Activated effector memory CD4-positive, alpha-beta T cell treated with anti-CD3 and anti-CD28 coated beads, Interleukin-2, amount 50 U/mL, for 16 hours (primary cell): ENCODE data around the gene SLC38A11.
"Not testable (repeated sequence)": the region's sequence is repeated elsewhere in the genome, so short reads cannot be mapped to it uniquely, and the experiment has no call there.

ENCODE experiments used
- DNase-seq: peaks from one replicate; pipeline ENCODE4 v3.0.0-alpha.2; 2020

SLC38A11 gene, protein sequence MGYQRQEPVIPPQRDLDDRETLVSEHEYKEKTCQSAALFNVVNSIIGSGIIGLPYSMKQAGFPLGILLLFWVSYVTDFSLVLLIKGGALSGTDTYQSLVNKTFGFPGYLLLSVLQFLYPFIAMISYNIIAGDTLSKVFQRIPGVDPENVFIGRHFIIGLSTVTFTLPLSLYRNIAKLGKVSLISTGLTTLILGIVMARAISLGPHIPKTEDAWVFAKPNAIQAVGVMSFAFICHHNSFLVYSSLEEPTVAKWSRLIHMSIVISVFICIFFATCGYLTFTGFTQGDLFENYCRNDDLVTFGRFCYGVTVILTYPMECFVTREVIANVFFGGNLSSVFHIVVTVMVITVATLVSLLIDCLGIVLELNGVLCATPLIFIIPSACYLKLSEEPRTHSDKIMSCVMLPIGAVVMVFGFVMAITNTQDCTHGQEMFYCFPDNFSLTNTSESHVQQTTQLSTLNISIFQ

DNA sequence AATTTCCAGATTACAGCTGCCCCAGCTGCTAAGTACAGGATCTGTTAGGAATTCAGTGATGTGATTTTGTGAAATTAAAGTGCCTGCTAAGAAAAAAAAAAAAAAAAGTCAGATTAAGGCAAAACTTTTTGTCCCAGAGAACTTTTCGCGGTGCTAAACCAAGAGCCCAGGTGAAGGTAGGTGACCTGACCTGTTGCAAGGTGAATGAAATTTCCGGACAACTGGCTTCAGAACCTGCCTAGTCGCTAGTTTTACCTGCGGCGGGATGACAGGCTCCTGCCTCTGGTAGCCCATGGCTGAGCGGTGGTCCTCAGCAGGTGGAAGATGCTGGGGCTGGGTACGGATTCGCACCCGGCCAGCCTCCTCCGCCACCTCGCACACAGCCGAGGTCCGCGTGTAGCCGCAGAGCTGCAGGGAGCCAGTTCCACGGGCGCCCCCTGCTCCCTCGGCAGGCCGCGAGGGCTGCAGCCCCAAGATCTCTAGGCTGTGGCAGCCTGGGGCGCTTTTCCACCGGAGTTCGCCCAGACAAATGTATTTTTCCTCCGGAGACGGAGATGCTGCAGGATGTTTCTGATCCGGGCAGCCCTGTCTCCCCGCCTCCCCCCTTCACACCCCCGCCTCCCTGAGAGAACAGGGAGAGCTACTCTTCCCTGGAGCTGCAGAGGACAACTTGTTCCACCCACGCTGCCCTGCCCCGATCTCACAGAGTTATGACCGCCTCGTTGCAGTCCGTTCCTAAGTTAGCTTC lies at the start of gene SLC38A11:
TSS of gene SLC38A11 (minus strand) at position 572 of the 748 bp plus-strand sequence. CDS start at position 294, 278 bp downstream.
- DNase-seq, result no peak

DNA sequence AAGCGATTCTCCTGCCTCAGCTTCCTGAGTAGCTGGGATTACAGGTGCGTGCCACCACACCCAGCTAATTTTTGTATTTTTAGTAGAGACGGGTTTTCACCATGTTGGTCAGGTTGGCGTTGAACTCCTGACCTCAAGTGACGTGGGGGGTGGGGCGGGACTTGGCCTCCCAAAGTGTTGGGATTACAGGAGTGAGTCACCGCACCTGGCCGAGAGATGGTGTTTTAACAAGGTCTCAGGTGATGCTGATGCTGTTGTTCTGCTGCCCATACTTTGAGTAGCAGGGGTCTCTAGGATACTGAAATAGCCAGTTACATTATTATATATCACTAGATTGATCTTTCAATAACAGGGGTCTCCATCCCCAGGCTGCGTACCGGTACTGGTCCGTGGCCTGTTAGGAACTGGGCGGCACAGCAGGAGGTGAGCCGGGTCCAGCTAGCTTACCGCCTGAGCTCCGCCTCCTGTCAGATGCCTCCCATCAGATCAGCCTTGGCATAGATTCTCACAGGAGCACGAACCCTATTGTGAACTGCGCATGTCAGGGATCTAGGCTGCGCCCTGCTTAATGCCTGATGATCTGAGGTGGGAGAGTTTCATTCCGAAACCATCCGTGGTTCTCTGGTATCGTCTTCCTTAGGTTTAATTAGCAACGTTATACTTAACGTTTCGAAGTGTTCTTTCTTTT lies 48.3 kb upstream of the SLC38A11 start:
- no peak for DNase-seq

DNA sequence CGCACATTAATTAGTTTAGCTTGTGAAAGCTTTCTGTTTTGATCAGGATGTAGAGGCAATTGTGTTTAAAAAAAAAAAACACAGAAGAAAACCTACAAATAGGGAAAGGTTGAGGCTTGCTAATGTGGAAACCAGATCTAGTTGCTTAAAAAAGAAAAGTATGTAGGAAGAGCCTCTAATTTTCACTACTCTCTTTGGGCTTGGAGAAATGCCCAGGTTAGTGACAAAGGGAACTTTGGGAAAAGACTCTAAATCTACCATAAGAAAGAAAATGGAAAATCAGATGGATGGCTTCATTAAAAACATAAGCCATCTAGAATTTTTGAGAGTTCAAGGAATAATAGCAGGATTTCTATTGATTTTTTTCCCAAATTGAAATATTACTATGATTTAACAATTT lies 47.3 kb upstream of the SLC38A11 start:
- no peak for DNase-seq

DNA sequence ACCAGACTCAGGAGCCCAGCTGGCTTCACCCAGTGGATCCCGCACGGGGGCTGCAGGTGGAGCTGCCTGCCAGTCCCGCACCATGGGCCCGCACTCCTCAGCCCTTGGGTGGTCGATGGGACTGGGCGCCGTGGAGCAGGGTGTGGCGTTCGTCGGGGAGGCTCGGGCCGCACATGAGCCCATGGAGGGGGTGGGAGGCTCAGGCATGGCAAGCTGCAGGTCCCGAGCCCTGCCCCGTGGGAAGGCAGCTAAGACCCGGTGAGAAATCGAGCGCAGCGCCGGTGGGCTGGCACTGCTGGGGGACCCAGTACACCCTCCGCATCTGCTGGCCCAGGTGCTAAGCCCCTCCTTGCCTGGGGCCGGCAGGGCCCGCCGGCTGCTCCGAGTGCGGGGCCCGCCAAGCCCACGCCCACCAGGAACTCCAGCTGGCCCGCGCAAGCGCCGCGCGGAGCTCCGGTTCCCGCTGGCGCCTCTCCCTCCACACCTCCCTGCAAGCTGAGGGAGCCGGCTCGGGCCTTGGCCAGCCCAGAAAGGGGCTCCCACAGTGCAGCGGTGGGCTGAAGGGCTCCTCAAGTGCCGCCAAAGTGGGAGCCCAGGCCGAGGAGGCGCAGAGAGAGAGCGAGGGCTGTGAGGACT lies 39.5 kb upstream of the SLC38A11 start:
- DNase-seq, result not testable (repeated sequence)

DNA sequence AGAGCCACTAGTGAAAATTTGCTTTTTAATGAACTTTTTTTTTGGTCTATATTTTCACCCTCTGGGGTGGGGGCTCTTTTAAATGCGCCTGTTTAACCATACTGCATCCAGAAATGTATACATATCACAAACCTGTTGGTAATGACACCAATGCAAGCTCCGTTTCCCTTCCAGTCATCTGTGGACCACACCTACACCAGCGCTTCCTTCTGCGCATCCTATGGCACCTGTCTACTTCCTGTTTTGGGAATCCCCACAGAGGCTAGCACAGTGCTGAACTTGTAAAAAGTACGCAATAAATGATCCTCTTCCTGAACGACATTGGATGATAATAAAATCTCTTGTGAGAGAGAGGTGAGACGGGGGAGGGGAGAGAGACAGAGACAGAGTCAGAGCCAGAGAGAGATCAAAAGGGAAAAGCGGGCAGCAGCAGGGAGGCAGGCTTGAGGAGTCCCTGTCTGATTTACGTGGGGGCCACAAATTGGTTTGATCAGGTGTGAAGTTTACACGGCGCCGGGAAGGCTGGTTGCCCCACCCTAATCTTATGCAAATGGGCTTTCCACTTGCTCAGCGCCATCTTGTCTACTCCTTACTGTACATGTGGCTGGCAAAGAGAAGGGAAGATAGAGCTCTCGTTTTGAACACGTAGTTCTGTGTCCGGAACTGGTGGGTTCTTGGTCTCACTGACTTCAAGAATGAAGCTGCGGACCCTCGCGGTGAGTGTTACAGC lies 38.1 kb upstream of the SLC38A11 start:
- no peak for DNase-seq

DNA sequence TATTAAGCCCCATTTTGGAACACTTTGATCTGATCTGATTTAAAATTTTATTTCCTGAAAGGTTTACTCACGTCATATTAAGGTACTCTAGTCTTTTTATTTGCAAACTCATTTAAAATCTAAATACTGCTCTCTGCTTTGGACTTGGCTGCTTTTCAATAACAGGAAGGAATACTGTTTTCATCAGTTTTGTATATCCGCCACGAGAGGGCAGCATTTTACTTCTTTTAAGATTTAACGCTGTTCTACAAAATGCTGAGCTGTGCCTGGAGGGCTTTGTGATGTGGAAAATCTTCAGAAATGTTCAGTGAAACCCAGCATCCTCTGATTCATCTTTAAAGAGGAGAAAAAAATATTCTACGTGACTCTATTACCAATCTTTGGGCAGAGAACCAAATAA lies 37.5 kb upstream of the SLC38A11 start:
- no peak for DNase-seq

DNA sequence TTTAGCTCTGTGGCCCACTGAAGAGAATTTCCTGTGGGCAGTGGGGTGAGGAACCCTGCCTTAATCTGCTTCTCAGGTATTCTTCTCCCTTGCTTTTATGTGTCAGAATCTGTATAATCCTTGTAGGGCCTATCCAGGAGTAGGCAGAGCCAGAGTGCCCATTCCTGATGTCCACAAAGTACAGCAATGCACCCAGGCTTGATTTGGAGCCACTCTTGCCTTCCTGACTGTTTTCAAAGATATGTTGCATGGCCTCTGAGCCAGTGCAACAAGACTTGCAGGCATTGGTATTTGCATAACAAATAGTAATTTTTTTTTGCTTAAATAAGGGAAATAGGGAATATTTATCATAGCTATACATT lies 36.7 kb upstream of the SLC38A11 start:
- DNase-seq, result not testable (repeated sequence)

DNA sequence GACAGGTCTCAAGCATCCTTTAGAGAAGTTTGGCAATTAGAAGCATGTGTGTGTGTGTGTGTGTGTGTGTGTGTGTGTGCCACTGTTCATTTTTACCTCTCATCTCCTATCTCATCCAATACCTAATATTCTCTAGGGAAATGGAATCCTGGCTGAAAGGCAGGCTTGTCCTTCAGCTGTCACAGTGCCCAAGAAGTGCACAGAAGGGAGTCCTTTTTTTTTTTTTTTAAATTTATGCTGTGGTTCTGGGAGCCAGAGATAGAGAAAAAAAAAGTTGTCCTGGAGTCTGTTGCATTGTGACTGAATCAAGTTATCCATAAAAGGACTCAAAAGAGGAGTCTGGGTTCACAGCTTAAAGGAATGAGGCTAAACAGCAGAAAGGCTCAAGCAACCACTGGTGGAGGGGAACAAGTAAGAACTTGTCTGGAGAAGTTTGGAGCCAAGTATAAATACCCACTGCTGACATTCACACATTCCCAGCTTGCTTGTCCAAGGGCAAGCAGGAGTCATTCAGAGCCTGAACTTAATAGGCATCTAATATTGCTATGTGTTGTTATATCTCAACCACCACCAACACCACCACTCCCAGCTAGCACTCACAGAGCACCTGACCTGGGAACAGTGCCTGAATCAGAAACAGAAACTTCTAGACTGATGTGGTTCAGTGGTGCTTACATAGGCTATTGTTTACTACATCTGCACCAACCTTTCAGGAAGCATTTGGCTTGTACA lies 36.2 kb upstream of the SLC38A11 start:
- DNase-seq, result not testable (repeated sequence)

DNA sequence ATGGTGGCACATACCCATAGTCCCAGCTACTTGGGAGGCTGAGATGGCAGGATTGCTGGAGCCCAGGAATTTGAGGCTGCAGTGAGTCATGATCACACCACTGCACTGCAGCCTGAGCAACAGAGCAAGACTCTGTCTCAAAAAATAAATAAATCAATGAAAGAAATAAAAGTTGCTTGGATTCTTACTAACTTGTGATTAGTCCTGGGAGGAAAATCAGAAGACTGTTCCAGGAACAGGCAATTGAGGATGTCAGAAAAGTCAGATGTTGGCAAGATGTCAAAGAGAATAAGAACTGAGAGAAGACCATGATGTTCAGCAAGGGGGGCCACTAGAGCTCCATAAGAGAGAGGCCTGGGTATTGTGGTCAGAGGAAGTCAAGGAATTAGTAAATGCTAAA lies 35.6 kb upstream of the SLC38A11 start:
- not testable (repeated sequence) for DNase-seq

DNA sequence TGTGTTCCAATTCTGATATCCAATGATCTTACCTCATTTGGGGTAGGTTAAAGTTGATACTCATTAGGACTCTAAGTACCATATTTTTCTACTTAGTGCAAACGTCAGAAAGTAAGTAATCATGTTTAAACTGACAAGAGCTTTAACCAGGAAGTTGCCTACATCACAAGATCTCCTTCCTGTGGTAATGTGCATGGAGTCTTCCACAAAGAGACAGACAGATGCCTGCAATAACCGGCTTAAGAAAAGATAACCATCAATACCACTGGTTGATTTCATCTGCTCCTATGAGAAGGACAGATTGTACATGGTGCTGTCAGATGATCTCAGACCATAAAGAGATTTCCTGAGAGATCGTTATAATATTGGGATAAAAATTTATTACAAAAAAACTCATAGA lies 33.5 kb upstream of the SLC38A11 start:
- DNase-seq, result not testable (repeated sequence)

DNA sequence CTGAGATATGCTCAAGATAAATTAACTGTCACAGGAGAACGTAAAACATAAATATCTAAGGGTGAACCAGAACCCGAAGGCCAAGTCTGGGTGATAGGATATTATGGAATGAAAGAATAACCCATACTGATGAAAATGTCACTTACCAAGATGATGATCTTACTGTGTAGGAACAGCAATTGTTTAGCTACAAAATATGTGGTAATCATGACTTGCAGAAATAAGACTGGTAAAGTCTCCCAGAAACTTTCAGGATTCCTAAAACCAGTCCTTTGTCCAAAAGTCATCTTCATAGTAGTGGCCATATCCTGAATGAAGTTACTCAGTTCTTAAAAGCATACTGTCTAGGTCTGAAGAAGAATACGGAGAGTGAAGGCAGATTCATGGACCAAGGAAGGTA lies 30.7 kb upstream of the SLC38A11 start:
- not testable (repeated sequence) for DNase-seq

DNA sequence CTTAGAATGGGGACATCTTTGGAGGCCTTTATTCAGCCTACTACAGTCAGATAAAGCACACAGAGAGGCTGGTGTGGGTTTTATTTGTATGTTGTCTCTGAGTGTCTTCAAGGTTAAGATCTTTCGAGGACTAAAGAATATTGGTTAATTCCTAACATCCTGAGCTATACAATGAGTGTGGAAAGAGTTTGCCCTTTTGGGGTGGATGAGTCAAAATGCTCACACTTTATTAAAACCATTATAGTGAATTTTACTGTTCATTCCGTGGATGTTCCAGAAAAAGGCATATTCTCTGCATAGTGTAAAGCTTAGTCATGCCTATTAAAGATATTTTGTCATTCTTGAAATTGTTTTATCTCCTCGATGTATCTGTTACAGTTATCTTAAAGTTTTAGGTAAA lies 29.1 kb upstream of the SLC38A11 start:
- no peak for DNase-seq

DNA sequence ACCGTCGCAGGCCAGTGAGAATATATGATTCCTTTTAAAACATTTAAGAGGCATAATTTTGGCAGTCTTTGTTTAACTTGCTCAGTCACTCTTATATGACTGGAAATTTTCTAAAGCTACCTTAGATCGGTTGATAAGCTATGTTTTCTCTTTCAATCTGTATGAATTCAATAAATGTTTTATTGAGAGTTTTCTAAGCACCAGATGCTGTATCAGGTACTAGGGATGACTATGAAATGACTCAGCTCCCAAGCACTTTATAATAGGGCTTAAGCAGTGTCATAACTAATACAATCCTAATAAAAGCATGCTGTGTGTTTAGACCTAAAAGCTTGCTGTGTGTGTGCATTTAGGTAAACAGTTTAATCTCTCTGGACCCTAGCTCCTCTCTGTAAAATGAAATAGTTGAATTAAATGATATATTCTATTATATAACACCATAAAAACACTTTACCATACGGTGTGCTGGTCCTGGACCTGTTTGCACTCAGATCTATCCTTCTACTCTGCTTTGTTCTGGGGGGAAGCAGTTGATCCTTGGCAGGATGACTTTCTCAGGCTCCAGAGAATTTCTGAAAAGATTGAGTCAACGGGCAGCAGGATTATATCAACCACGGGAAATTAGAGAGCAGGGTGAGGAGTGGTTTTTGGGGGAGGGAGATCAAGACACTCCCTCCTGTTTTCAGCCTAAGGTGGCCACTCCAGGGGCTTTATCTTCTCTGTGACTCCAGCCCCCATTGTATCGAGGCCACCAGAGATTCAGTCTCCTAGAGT lies 26.1 kb upstream of the SLC38A11 start:
- DNase-seq, result no peak

DNA sequence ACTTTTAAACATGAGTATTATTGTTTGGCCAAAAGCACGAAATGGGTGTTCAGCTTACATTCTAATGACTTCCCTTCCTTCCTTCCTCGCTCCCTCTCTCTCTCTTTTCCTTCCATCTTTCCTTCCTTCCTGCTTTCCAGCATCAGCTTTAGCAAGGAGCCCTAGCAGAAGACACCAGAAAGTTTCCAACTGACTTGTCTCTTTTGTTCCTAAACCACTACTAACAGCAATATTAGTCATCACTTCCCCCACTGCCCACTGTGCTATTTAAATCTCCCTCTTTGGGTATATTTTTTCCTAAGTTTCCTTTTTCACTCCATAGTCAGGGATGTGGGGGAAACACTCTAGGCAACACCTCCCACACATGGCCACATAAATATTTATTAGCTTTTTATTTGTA lies 25.4 kb upstream of the SLC38A11 start:
- DNase-seq, result not testable (repeated sequence)

DNA sequence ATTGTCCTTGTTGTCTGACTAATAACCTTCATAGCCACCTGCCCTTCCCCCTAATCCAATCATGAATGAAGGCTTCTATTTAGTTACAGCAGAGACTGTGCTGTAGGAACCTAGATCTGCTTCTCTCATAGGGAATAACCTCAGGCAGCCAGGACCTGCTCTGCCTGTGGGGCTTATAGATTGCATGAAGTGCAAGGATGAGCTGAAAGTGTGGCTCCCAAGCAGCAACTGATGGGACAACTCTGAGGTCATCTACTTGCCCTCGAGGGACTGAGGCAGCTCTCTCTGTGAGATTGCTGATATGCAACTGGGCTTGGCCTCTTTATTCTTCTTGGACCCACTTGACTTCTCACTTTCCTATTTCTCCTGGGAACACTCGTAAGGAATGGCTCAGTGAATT lies 23.8 kb upstream of the SLC38A11 start:
- no peak for DNase-seq

DNA sequence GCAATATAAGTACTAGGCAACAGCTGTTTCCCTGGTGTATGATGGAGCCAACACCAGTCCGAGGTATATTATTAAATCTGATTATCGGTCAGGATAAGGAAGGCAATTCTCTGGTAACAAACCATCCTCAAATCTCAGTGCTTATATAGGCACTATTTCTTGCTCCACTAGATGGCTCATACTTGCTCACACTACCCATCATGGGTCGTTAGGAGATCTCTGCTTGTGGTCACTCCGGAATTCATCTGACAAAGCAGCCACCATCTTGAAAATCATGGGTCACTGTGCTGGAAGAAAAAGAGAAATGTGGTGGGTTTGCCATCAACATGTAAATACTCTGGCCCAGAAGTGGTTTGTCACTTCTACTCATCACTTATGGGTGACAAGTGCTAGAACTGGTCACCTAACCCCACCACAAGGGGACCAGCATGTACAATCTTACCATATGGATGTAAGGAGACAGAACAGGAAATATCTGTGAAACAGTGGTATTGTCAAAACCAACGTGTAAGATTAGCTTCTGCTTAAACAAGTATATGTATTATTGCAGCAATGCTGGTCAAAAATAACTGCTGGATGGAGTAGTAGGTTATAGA lies 21.6 kb upstream of the SLC38A11 start:
- not testable (repeated sequence) for DNase-seq

DNA sequence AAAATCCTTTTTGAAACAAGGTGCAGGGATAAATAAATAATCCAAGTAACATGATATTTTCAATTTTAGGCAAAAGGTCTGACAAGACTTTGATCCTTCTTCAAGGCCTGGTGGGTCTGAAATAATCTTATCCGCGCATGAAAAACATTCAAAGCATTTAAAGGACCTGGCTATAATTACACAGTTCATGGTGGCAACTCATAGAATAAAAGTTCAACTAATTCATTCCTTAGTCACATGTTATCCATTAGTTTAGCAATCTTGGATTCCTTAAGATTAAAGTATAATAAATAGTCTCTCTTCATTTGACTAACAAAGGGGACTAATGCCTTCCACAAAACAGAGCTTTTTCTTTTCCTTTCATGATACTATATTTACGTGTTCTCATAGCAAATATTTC lies 21.0 kb upstream of the SLC38A11 start:
- no peak for DNase-seq

DNA sequence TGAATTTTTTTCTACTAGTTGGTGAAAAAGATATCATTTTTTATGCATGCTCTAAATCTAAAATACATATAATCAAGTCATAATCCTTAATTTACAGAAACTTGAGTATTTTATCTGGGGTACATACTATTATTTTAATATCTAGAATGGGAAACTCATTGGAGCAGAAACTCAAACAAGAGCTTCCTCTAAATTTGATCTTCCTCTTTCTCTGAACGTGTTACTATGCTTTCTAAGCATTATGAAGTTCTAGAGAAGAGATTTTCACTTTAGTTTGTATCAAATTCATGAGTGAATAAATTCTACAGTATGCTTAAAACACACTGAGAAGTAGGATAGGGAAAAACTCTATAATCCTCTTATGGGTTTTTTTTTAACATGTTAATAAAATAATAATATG lies 20.6 kb upstream of the SLC38A11 start:
- no peak for DNase-seq

DNA sequence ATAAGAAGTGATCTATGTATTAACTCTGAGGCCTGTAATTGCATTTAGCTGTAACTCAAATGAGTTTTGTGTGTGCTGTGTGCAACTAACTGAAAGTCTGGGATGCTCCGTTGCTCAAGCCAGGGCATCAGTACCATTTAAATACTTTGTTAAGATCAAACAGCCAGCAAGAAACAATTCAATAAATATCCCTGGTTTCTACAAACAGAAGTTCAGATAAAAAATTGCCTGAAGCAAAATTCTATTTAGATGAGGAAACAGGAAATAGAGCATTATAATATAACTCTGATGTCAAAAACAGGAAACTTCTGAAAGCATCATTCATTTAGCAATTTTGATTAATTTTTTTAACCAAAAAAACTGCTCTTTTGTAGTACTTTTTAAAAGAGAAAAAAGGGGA lies 18.9 kb upstream of the SLC38A11 start:
- no peak for DNase-seq

DNA sequence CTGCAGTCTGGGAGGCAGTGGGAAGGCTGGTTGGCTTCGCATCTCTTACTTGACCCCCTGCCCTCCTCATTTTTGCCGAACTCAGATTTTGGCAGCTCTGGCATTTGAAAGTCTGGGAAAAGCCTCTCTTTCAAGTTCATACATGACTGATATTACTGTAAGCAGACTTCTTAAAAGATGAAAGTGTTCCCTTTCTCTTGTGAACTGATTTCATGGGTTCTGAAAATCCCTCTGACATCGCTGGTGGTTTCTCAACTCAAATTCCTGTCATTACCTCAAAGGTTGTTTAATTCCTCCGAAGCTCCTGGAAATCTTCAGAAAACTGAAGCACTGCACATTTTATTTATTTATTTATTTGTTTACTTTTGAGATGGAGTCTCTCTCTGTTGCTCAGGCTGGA lies 16.9 kb upstream of the SLC38A11 start:
- no peak for DNase-seq
